NCI-H2081 (cell line): ENCODE measurements around the gene MPP3.

Experiments
- DNase-seq, 2 experiments: peaks; one replicate each; lab custom pipeline; 2025; lab: John Stamatoyannopoulos, UW

MPP3 gene

DNA sequence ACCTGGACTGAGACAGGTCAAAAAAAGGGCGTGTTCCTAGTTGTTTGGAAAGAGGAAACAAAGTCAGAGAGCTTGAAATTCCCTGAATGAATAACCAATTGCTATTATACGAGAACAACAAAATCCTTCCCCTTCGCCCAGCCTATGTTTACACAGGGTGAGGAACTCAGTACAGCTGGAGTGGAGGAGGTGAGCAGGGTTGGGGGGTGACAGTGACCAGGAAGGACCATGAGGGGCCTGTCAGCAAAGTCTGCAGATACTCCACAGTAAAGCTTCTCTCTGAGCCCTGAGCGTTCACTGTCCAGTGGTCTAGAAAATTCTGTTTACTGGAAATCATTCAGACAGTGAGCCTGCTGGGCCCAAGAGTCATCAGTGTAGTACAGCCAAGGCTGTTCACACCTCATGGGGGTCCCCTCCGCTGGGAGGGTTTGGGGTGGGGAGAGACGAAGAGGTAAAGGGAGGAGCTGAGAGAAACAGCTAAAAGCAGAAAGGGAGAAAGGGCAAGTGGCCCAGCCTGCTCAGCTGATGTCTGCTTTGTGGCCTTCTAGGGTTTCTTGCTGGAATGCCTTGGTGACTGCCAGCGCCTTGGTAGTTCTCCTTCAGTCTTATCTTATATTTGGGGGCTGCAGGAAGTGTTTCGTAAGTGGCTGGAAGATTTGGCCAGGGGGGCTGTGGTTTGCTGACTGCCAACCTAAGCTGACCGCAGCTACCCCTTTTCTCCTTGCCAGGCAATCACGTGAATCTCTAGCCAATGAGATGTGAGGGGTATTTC is 59.9 kb downstream of the MPP3 start:
- no peak for DNase-seq

DNA sequence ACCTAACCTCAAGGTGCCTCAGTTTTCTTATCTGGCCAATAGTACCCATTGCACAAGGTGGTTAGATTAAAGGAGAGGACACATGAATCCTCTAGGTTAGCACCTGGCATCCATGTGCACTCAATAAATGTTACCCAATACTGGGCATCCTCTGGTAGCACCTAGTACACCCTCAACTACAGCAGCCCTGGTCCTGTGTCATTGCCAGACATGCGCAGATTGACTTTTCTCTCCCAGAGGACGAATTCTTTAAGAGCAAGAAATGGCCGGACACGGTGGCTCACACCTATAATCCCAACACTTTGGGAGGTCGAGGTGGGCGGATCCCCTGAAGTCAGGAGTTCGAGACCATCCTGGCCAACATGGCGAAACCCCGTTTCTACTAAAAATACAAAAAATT is 61.5 kb downstream of the MPP3 start:
- DNase-seq, result no peak

DNA sequence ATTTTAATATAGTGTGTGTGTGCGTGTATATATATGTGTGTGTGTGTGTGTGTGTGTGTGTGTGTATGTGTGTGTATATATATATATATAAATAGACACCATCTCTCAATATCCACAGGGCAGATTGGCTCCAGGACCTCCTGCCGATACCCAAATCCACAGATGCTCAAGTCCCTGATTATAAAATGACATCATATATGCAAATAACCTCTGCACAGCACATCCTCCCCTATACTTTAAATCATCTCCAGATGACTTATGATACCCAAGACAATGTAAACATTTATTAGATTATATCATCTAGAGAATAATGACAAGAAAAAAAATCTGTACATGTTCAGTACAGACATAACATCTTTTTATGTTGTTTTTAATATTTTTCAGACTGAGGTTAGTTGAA is 62.0 kb downstream of the MPP3 start:
- no peak for DNase-seq

DNA sequence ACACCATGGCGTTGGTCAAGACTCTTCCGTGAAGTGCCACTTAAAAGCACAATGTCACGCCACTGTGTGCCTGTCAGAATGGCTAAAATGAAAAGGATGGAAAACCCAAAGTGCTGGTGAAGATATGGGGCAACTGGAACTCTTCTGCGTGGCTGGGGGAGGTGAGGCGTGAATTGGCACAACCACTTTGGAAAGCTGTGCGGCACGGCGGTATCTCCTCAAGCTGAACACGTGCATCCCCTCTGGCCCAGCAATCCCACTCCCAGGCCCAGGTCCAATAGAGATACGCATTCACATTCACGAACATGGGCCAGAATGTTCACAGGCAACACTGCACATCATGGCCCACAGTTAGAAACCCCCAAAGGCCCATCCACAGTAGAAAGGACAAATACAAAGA is 63.1 kb downstream of the MPP3 start:
- no peak for DNase-seq

DNA sequence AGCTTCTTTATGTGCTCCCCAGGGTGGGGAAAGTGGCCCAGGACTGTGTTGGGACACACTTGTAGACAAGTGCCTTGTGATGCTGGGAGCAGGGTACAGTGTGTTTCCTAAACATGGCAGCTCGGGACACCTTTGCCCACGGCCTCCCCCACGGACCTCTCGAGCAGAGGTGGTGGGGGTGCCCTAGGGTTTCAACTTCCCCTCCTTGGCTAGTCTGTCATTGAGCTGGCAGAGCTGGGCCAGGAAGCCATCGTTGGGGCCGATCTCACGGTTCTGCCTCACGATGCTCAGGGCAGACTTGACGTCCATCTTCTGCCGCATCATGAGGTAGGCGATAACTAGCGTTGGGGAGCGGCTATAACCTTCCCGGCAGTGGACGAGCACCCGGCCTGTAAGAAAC is 63.5 kb downstream of the MPP3 start:
- DNase-seq, result no peak

DNA sequence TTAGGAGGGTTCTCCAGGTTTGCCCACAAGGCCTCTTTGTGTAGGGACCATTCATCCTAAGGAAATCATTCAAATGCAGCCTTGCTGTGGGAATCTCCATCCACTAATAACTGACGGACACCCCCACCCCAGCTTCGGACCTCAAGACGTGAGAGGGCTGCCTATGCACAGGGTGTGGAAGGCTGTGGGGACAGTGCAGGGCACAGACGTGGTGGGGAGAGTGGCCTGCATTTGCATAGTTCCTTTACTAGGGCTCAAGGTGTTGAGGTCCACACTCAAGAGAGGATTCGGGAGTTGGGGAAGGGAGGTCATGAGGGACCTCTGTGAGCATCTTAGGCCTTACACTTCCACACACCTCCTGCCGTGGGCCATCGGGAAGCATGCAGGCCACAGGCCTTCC is 64.0 kb downstream of the MPP3 start:
- DNase-seq, result no peak

DNA sequence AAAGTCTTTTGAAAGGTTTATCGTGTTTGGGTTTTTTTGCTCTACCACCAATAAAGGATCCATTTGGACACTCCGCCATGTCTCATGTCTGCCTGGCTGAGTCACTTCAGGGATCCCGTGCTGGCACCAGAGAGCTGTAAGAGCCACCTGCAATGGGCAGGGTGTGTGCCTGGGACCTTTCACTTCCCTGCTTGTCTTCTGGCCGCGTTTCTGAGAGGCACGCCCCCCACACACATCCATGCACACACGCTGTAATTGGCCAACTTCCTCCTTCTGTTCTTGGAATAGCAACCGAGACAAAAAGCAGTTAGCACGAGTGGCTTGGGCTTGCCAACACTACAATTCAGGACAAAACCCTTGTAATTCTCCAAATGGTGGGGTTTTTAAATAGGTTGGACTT is 64.6 kb downstream of the MPP3 start:
- DNase-seq, result no peak

DNA sequence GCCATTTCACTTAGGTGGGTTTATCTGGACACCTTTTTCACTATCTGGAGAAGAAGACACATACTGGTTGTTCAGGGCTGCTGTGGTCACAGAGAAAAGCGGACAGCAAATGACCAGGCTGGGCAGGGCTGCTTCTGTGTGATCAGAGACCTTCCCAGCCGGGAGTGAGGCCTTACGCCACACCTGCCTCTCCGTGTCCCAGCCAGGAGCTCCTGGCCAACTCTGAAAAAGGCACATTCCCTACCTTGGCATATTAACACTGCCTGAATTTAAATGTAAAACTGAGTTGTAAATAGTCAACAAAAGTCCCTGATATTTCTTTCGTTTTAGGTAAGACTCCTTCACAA is 65.3 kb downstream of the MPP3 start:
- DNase-seq, result no peak

DNA sequence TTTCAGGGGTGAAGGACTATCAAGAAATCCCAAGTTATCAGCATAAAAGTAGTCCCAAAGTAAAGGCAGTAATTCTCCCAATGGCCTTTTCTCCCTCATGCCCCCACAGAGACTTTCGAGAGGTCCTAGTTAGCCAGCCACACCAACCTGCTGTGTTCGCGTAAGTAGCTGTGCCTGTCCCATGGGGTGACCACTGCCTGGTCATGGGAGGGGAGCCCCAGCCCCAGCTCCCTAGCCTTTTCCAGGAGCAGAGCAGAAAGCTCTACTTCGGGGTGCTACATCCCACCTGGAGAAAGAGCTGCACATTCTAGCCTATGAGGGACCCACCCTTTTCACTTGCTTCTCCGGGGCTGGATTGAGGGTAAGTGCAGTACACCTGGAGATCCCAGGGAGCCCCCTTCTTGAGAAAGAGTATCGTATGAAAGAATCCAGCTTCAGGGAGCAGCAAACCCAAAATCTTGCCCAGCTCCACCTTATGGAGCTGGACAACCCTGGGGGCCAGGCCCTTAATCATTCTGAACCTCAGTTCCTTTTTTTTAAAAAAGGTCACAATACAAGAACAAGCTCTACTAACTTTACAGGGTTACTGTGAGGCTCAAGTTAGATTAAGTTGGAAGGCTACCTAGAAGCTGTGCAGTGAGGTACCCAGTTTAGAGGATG is 65.8 kb downstream of the MPP3 start:
- no peak for DNase-seq

DNA sequence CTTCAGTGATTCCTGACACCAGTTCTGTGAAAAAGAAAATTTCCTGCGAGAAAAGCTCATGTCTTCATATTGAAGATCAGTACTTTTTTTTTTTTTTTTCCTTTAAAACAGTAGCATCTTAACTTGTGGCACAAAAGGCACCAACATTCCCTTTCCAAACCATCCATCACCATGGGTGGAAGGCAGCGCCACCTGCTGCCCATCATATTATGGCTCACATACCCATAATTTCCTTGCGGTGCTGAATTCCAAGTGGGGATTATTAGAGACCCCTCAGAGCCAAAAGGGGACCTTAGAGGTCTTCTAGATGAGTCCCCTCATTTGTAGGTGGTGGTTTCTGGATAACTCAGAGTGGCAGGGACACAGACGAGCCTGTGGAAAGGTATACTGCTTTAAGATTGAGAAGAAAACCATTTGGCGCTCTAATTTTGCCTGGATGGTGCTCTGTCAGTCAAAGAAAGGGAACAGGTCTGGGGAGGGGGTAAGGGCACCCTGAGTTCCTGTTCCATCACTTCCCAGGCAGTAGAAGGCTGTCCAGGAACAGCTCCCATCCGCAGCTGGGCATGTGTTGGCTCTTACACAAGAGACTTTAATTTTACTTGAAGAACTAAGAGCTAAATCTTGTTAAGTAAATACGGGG is 66.4 kb downstream of the MPP3 start:
- DNase-seq, result peak; percentile 23 to 62

DNA sequence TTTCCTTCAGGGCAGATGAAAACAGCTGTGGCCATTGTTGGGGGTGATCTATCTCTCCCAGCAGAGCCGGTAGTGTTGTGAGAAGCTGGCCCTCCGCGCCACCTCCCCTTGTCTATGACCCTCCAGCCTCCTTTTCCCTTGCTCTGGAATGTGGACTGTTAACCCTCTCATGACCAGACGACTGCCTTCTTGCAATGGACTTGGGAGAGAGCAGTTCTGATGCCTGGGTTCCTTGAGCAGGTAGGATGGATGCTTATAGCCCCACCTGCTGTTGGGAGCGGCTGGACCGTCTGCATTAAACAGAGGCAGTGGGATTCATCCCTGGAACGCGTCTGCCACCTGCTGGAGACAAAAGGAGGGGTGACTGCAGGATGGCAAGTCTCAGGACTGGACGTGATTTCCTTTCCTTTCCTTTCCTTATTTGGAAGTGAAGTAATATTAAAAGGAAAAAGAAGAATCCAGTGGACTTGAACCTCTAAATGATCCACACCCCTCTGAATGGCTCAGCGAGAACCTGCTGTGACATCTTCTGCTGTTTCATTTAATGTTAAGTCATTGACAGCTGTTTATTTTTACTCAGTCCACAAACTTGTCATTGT is 72.6 kb downstream of the MPP3 start:
- peak; percentile 88 to 93 for DNase-seq

DNA sequence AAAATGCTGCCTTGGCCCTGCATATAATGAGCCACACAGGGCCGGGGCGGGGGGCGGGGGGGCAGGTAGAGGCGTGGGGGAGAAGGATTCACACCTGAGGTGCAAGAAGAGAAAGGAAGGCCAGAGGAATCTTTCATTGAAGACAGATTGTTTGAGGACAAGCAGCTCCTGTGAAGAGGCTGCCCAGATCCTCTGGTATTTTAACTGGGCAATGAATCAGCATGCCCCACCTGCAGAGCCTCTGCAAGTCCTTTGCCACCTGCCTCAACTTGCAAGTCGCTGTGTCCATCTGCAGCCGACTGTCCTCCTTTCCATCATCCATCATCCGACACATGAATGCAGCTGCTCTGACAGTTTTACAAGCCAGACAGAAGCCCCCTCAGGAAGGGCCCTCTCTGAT is 73.1 kb downstream of the MPP3 start:
- no peak for DNase-seq

DNA sequence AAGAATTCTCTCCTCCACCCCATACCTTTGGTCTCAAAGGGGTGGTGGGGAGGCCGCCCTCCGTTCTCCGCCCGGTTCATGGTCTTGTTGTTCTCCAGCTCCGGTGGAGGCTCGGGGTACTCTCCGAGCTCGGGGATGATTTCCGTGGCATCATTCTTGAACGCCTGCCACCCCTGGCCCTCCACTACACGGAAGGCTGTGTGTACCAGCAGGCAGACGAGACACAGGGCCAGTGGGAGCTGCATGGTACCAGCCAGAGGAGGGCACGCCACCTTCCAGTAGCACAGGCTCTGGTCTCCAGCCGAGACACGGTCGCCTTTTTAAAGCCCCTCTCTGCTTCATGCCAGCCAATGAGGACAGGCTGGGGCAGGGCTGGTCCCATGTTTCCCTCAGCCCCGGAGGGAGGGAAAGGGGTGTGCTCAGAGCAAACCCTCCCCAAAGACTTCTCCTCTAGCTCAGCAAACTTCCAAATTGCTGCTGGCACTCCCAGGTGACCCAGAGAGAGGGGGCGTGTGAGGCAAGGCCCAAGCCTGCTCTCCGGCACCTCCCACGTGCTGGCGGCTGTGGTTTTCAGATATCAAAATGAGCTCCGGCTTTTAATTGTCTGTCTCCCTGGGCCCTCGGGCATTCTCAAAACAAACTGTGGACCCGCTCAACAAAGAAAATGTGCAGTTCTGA is 74.3 kb downstream of the MPP3 start, which contains the start of gene SOST:
SOST (minus strand) TSS at position 295 of the 678 bp plus-strand sequence; CDS start at position 245, 50 bp downstream.
- DNase-seq, result no peak

DNA sequence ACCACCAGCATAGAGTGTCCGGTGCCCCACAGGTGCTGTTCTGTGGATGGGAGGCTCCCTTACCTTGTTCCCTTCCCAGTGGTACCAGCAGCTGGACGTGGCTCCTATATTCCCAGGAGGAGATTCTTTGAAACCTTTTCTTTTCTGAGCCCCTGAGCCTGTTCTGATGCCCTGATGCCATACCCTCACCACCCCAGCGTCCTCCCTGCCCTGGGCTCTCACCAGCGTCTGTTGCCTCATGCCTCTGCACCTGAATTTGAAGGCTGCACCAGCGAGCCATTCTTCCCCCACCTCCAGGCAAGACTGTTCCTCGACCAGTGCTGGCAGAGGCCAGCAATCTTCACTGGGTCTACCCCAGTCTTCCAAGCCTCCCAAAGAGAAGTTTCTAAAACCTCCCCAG is 74.9 kb downstream of the MPP3 start:
- DNase-seq, result no peak

DNA sequence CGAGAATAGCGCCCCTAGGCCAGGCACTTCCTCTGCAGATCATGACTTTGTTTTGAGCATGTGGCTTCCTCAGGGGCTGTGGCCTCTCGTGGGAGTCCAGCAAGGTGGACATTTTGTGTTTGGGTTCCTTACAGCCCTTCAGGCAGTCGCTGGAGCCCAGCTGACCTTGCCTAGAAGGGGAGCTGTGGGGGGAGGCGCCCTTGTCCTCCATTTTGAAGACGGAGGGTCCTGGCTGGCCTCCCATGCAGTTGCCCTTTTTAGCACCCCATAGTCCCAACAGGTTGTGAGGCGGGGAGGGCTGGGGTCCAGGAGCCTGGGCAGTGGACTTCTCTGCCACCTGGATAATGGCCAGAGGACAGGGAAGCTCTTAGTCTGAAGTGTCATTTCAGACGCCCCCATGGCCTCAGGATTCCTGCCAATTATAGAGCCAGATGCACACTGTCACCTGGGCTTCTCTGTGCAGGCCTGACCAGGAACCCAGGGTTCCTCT is 75.7 kb downstream of the MPP3 start:
- no peak for DNase-seq

DNA sequence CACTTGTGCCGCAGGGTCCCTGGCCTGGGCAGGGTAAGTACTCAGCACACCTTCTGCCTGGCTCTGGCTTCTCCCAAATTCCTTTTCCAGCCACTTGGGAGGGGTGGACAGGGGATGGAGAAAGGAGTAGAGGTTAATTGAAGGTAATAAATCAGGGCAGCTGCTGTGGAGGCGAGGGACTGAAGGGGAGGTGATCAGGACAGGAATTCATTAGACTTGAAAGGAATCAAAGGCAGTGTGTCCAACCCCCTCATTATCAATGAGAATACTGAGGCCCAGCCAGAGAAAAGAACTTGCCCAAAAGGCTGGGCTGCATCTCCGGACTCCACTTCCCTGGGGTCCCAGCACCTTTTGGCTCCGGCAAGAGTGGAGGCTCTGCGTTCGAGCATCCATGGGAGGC is 76.7 kb downstream of the MPP3 start:
- DNase-seq, result no peak

DNA sequence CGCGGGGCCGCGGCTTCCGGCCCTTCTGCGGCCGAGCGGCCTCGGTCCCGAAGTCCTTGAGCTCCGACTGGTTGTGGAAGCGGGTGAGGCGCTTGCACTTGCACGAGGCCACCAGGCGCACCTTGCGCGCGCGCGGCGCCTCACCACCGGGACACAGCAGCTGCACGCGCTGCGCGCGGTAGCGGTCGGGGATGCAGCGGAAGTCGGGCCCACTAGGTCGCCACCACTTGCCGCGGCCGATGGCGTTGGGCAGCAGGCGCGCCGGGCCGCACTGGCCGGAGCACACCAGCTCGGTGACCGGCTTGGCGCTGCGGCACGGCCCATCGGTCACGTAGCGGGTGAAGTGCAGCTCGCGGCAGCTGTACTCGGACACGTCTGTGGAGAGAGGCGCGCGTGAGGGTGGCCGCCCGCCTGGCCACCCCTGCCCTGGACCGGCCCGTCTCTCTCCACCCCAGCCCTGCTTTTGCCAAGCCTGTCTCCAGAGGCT is 77.5 kb downstream of the MPP3 start:
- DNase-seq, result peak in 1 of 2 experiments; percentile 42

DNA sequence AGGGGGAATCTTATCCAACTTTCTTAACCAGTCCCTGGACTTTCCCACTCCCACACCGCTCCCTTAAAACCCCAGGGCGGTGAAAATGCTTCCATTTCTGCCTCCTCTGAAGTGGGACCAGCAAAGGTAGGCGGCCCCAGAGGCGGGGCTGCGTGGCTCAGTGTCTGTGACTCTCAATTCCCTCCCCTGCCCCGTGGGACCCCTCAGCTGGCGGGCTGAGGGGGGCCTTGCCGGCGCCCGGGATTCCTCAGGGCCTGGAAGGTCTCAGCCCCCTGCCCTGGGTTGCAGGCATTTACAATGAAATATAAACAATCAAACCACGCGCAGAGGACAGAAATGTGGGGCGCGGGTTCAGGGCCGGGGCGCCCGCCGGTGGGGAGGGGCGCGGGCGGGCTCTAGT is 78.0 kb downstream of the MPP3 start:
- no peak for DNase-seq

DNA sequence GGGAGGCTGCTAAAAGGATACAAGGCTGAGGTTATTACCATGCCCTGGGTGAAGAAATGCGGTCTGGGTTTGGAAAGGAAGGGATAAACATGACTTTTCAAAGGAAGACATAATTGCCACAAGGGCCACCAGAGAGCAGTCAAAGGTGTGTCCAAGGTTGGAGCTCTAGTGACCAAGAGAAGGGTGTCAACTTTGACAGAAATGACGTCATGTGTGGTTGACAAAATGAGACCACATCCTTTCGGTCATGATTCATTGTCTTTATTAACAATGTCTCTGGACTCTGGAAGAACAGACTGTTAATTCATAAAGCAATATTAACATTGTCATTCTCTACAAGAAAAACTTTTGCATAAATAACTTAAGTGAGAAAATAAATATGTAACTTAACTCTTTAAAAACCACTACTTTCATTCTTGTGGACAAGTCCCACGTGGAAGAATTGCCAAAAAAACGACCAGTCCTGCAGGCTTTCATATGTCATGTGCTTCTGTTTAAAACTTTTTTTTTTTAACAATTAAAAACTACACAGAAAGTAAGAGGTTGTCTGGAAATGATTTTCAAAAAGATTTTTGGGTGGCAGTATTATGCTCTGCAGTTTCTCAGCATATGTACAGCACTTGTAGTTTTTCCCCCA is 79.3 kb downstream of the MPP3 start:
- no peak for DNase-seq
